IMR-90 (cell line): ENCODE results near the gene CHL1. TPM values are rescaled to one million over a fixed set of nuclear protein-coding genes. Genes with fewer than 3 reads are reported as not detected.

Experiments
- ATAC-seq: fragments of 200-7000 bp; cut with Tn5 transposase; 2 replicates; pipeline ENCODE4 v1.9.1; 2020; ENCODE audit warnings: low read depth, mild to moderate bottlenecking, moderate library complexity
- BruUV-seq: library from RNA; stranded (reverse); fragments of 400-500 nt; replicated peaks from 2 replicates; lab custom pipeline; 2021; lab: Mats Ljungman, UMichigan
- CTCF ChIA-PET: fragments of 300-600 bp; formaldehyde crosslinking; extraction: SDS; loops from one replicate; lab custom pipeline; 2021; ENCODE audit warnings: antibody characterized with exemption; lab: Yijun Ruan, JAX
- POLR2A ChIA-PET: fragments of 300-600 bp; sonication (Branson Sonifier 250); formaldehyde crosslinking; loops from one replicate; lab custom pipeline; 2022; ENCODE audit warnings: antibody characterized with exemption; ENCODE audit not compliant: unreplicated experiment; lab: Charles Lee
- DNase-seq: peaks from one replicate; pipeline ENCODE4 v3.0.0; 2013
- H2AFZ ChIP-seq: replicated peaks from 2 replicates; pipeline ENCODE3; 2013; ENCODE audit warnings: low read length, mild to moderate bottlenecking; ENCODE audit not compliant: poor library complexity
- H2AK5ac ChIP-seq: 2 replicates; pipeline ENCODE4 v1.6.1; 2013; ENCODE audit warnings: low read depth, low read length, inconsistent platforms
- H2AK9ac ChIP-seq: replicated peaks from 2 replicates; pipeline ENCODE3; 2013; ENCODE audit warnings: mild to moderate bottlenecking, low read depth, low read length, moderate library complexity; ENCODE audit not compliant: poor library complexity
- H2BK120ac ChIP-seq: 2 replicates; pipeline ENCODE4 v1.6.1; 2013; ENCODE audit warnings: low read depth, low read length, inconsistent platforms
- H2BK15ac ChIP-seq: 3 replicates; pipeline ENCODE4 v1.6.1; 2013; ENCODE audit warnings: low read depth, low read length, inconsistent platforms
- H2BK20ac ChIP-seq: 2 replicates; pipeline ENCODE4 v1.6.1; 2013; ENCODE audit warnings: low read depth, mild to moderate bottlenecking, inconsistent platforms, low read length, moderate library complexity
- H2BK5ac ChIP-seq: 2 replicates; pipeline ENCODE4 v1.6.1; 2013; ENCODE audit warnings: mild to moderate bottlenecking, low read depth, low read length, inconsistent platforms; ENCODE audit not compliant: poor library complexity, severe bottlenecking
- H3K14ac ChIP-seq: replicated peaks from 2 replicates; pipeline ENCODE4 v1.6.1; 2013; ENCODE audit warnings: low read depth, low read length, inconsistent platforms
- H3K18ac ChIP-seq: 2 replicates; pipeline ENCODE4 v1.6.1; 2013; ENCODE audit warnings: low read depth, low read length, control low read depth
- H3K23ac ChIP-seq: 2 replicates; pipeline ENCODE4 v1.6.1; 2013; ENCODE audit warnings: low read depth, low read length, inconsistent platforms
- H3K27ac ChIP-seq: 2 replicates; pipeline ENCODE4 v1.5.1; 2013; ENCODE audit warnings: mild to moderate bottlenecking, control low read depth, low read length; ENCODE audit not compliant: insufficient read depth
- H3K27me3 ChIP-seq: 2 replicates; pipeline ENCODE4 v1.6.1; 2013; ENCODE audit warnings: low read length; ENCODE audit not compliant: control insufficient read depth, insufficient read depth
- H3K36me3 ChIP-seq: 2 replicates; pipeline ENCODE4 v1.6.1; 2013; ENCODE audit warnings: low read length, mixed read lengths; ENCODE audit not compliant: control insufficient read depth, insufficient read depth
- H3K4ac ChIP-seq: 2 replicates; pipeline ENCODE4 v1.6.1; 2013; ENCODE audit warnings: low read depth, low read length, inconsistent platforms
- H3K4me1 ChIP-seq: 2 replicates; pipeline ENCODE4 v1.6.1; 2013; ENCODE audit warnings: low read length, mixed read lengths; ENCODE audit not compliant: control insufficient read depth, insufficient read depth
- H3K4me2 ChIP-seq: 2 replicates; pipeline ENCODE4 v1.6.1; 2013; ENCODE audit warnings: low read depth, mild to moderate bottlenecking, control low read depth, low read length, moderate library complexity
- H3K4me3 ChIP-seq: 2 replicates; pipeline ENCODE4 v1.5.1; 2013; ENCODE audit warnings: low read depth, mild to moderate bottlenecking, control low read depth, low read length, moderate library complexity; ENCODE audit not compliant: insufficient read depth
- H3K56ac ChIP-seq: 2 replicates; pipeline ENCODE4 v1.6.1; 2013; ENCODE audit warnings: low read length, inconsistent platforms; ENCODE audit not compliant: insufficient read depth; ENCODE audit errors: extremely low read depth
- H3K79me1 ChIP-seq, 2 experiments: 2 replicates each; pipeline ENCODE4 v1.6.1; 2013; ENCODE audit warnings: low read length in 2 of 2, inconsistent platforms in 1 of 2, low read depth in 1 of 2
- H3K9ac ChIP-seq: 2 replicates; pipeline ENCODE4 v1.6.1; 2013; ENCODE audit warnings: low read depth, low read length, control low read depth
- H3K9me1 ChIP-seq: 2 replicates; pipeline ENCODE4 v1.6.1; 2013; ENCODE audit warnings: low read length, inconsistent platforms; ENCODE audit not compliant: insufficient read depth
- H3K9me3 ChIP-seq: 2 replicates; pipeline ENCODE4 v1.6.1; 2013; ENCODE audit warnings: low read length; ENCODE audit not compliant: control insufficient read depth, insufficient read depth
- H4K20me1 ChIP-seq: 2 replicates; pipeline ENCODE4 v1.6.1; 2013; ENCODE audit warnings: low read length, inconsistent platforms; ENCODE audit not compliant: insufficient read depth
- H4K5ac ChIP-seq: 2 replicates; pipeline ENCODE4 v1.6.1; 2013; ENCODE audit warnings: mild to moderate bottlenecking, low read depth, low read length, control low read depth
- H4K8ac ChIP-seq, 2 experiments: 2 replicates each; pipeline ENCODE4 v1.6.1; 2013; ENCODE audit warnings: low read depth in 2 of 2, low read length in 2 of 2, control low read depth in 1 of 2, inconsistent platforms in 1 of 2
- H4K91ac ChIP-seq: 2 replicates; pipeline ENCODE4 v1.6.1; 2013; ENCODE audit warnings: low read depth, low read length, inconsistent platforms; ENCODE audit not compliant: insufficient read depth
- CEBPB ChIP-seq: IDR thresholded peaks from 2 replicates; pipeline ENCODE4 v1.6.1; 2012; ENCODE audit warnings: low read depth, low read length, improper control_type of control experiment
- CTCF ChIP-seq: conservative IDR thresholded peaks from 2 replicates; pipeline ENCODE4 v1.5.1; 2012; ENCODE audit warnings: mild to moderate bottlenecking, low read depth, low read length, improper control_type of control experiment
- ELK1 ChIP-seq: fragments of 150-350 bp; IDR thresholded peaks from 2 replicates; pipeline ENCODE4 v1.6.1; 2016; ENCODE audit warnings: low read depth, mild to moderate bottlenecking, low read length, moderate library complexity, borderline replicate concordance
- FOS ChIP-seq: fragments of 150-350 bp; IDR thresholded peaks from 2 replicates; pipeline ENCODE4 v1.6.1; 2016; ENCODE audit warnings: low read depth, low read length
- MXI1 ChIP-seq: IDR thresholded peaks from 2 replicates; pipeline ENCODE4 v1.6.1; 2012; ENCODE audit warnings: low read depth, mild to moderate bottlenecking, low read length, moderate library complexity, borderline replicate concordance
- NFE2L2 ChIP-seq: fragments of 150-350 bp; IDR thresholded peaks from 2 replicates; pipeline ENCODE4 v1.6.1; 2016; ENCODE audit warnings: low read depth, mild to moderate bottlenecking, low read length
- RCOR1 ChIP-seq: IDR thresholded peaks from 2 replicates; pipeline ENCODE4 v1.6.1; 2012; ENCODE audit warnings: mild to moderate bottlenecking, low read length, improper control_type of control experiment; ENCODE audit not compliant: insufficient replicate concordance
- WGBS, 2 experiments: methylation state at CpG; one replicate each; pipeline versions ENCODE4 v1.1.5 to v1.1.7; 2013; ENCODE audit warnings: missing lambda C conversion rate in 2 of 2; ENCODE audit not compliant: insufficient read length in 1 of 2; ENCODE audit errors: extremely low coverage in 2 of 2; 5-methylcytosine and 5-hydroxymethylcytosine counted together
- dilution Hi-C: fragments of 300-500 bp; cut with HindIII; formaldehyde crosslinking; loops from one replicate; pipeline ENCODE4 v1.14.3; 2018; ENCODE audit warnings: low sequenced_read_pairs; ENCODE audit not compliant: unreplicated experiment
- in situ Hi-C: fragments of 300-500 bp; cut with MboI; formaldehyde crosslinking; loops from 3 replicates; pipeline ENCODE4 v1.14.3; 2019; ENCODE audit warnings: low sequenced_read_pairs, inconsistent platforms, mixed read lengths
- intact Hi-C: fragments of 100-400 bp; cut with micrococcal nuclease; formaldehyde crosslinking; loops from 2 replicates; pipeline ENCODE4 v1.10.0; 2022
- polyA plus RNA-seq, 3 experiments: library from polyadenylated mRNA; depleted of rRNA; stranded (reverse); fragments of >200 nt; gene quantifications; 2 replicates each; pipeline ENCODE4 v1.2.3, GENCODE V29; 2012; ENCODE audit warnings: low replicate concordance in 1 of 3
- total RNA-seq: library from RNA; depleted of rRNA; stranded (reverse); fragments of >200 nt; gene quantifications from 2 replicates; pipeline ENCODE4 v1.2.3, GENCODE V29; 2012

CHL1 gene
- total and polyA plus RNA-seq, 2 of the 4 experiments (the other 2 are of a cell fraction) = 0.38 to 1.6 TPM

- dilution Hi-C loops = no loop called here
- no peak overlapping the region for H2AFZ ChIP-seq
- no TSS peak for BruUV-seq
- ChIA-PET POLR2A (no interaction called here), CTCF (interaction anchor here (0.9 kb wide), 1 partner anchor 110 kb away, joined by 3 read pairs; no protein-coding TSS in a partner anchor)
- ATAC-seq (peak; percentile 34), DNase-seq (peak; percentile 90)
- H3K9me3 ChIP-seq = no peaks in the 10 kb centered on the region
- in situ Hi-C loops = no loop called here
- intact Hi-C loops = loop anchor here (5.0 kb wide), 1 partner anchor 103 kb away; no protein-coding TSS in a partner anchor
- TF ChIP-seq MXI1 (no peak), ELK1 (no peak), NFE2L2 (no peak), CEBPB (peak; percentile 89), FOS (peak; percentile 49; the same call in 1 of the 2 replicates), RCOR1 (peak; percentile 45), CTCF (no peak)
- H3K9me1 ChIP-seq = no peaks in the 10 kb centered on the region
- H3K4me2 ChIP-seq = peak overlapping the region; percentile 84
- H2BK15ac ChIP-seq = peak overlapping the region; percentile 34; the same call in 1 of the 3 replicates
- 0 out of 4 replicates have a peak overlapping the region, but pooled peaks of 1 of the 2 experiments have one; percentile 4 for H4K8ac ChIP-seq
- no peak overlapping the region for H3K14ac ChIP-seq
- H3K56ac ChIP-seq = no peak overlapping the region
- peak overlapping the region; percentile 25; the same call in 1 of the 2 replicates for H2BK120ac ChIP-seq
- H2BK20ac ChIP-seq = no peak overlapping the region
- no peak overlapping the region for H2AK5ac ChIP-seq
- peak overlapping the region; percentile 10; the same call in 1 of the 2 replicates for H4K91ac ChIP-seq
- H4K5ac ChIP-seq = no peak overlapping the region
- no peak overlapping the region for H3K4ac ChIP-seq
- no peak overlapping the region for H2AK9ac ChIP-seq
- no peaks in the 10 kb centered on the region for H3K79me1 ChIP-seq
- H4K20me1 ChIP-seq = 0 out of 2 replicates have a peak, but pooled peaks cover 3% of the 10 kb centered on the region
- H2BK5ac ChIP-seq = peak overlapping the region; percentile 77
- no peaks in the 10 kb centered on the region for H3K27me3 ChIP-seq
- no peak overlapping the region for H3K4me3 ChIP-seq
- H3K27ac ChIP-seq = no peak overlapping the region
- H3K4me1 ChIP-seq = peaks cover 2% of the 10 kb centered on the region; the same call in 1 of the 2 replicates
- H3K23ac ChIP-seq = no peak overlapping the region
- no peaks in the 10 kb centered on the region for H3K36me3 ChIP-seq
- H3K9ac ChIP-seq = no peak overlapping the region
- no CpG with 5 or more reads among the region's 9 CpGs for WGBS, 2 experiments
- H3K18ac ChIP-seq = no peak overlapping the region
Observed at GRCh38 chr3:244041-244440, 47.5 kb downstream of the CHL1 start.
